GM19035 (cell line): ENCODE results near the gene RAB3C.

ENCODE experiments used
- ATAC-seq: cut with Tn5 transposase; IDR thresholded peaks from one replicate; pipeline ENCODE4 v1.9.1; 2021; ENCODE audit not compliant: unreplicated experiment

The RAB3C gene

DNA sequence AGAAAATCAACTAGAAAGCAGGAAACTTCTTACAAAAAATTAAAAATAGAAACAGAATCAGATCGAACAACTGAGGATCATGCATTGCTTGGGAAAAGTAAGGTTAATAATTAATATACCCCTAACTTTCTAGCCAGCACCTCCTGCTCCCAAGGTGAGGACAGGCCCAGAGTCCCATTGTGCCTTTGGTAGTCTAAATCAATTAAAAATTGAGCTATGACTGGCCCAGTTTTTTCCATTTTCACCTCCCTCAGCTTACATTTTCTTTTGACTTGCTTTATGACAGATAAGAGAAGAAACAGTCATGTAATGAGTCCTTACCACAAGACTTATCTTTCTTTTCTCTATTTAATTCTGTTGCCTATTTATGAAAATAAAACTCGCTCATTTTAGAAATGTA lies 182.2 kb downstream of the RAB3C start:
- no peak for ATAC-seq

- no peak for ATAC-seq
Observed at GRCh38 chr5:58767104-58767503, 184.2 kb downstream of the RAB3C start.

DNA sequence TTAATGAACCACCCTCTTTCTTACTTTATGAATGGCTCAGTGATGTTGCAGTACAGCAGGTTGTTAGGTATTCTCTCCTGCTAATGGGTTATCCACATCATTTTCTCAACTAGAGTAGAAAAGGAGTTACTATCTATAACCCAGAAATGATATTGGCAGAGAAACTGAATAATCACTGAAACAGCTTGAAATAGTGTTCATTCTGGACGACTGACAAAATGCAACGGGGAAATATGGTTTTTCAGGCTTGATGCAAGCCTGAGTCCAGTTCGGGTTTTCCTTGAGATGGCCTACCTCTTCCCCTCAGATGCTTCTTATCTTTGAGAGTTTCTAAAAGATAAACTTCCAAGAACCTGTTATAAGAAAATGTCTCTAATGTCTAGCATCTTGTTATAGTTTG lies 187.3 kb downstream of the RAB3C start:
- no peak for ATAC-seq

DNA sequence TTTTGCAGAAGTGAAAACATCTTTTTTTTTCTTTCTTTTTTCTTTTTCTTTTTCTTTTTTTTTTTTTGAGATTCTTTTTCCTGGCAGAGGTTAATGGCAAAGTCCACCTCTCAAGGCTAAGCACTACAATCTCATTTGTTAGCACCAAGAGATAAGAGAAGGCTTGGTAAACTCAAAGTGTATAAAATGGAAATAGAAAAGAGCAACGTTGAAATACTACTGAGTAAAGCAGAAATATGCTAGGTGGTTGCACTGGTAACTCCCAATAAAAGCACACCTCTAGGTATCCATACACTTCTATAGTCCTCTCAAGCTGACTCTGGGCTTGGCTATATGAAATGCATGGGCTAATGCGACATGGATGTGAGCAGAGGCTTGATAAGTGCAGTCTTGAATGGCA lies 188.9 kb downstream of the RAB3C start:
- no peak for ATAC-seq

- ATAC-seq, result no peak
Observed at GRCh38 chr5:58773744-58774441, 191.0 kb downstream of the RAB3C start.

GRCh38 chr5:58774937-58775336 lies 192.1 kb downstream of the RAB3C start:
- ATAC-seq, result no peak

- ATAC-seq, result peak; percentile 64
Observed at GRCh38 chr5:58775701-58776262, 192.9 kb downstream of the RAB3C start.

DNA sequence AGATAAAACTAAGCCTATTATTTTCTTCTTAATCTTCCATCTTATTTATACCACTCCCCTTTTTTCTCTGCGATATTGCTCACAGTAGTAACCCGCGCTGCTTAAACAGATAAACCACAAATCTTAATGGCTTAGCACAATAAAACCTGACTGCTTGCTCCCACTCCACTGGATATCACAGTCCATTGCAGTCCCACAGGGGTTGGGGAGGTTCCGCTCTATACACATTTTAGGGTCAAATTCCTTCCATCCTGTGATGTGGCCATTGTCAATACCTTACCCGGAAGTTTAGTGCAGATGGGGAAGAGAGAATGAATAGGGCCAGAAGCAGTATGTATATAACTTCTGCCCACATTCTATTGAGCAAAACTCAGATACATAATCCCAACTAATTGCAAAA lies 193.7 kb downstream of the RAB3C start:
- ATAC-seq, result no peak

- no peak for ATAC-seq
Observed at GRCh38 chr5:58778888-58779287, 196.0 kb downstream of the RAB3C start.

GRCh38 chr5:58786035-58786434 lies 203.2 kb downstream of the RAB3C start:
- no peak for ATAC-seq

GRCh38 chr5:58786711-58787303 lies 203.9 kb downstream of the RAB3C start:
- no peak for ATAC-seq

- no peak for ATAC-seq
Observed at GRCh38 chr5:58787987-58788386, 205.1 kb downstream of the RAB3C start.

DNA sequence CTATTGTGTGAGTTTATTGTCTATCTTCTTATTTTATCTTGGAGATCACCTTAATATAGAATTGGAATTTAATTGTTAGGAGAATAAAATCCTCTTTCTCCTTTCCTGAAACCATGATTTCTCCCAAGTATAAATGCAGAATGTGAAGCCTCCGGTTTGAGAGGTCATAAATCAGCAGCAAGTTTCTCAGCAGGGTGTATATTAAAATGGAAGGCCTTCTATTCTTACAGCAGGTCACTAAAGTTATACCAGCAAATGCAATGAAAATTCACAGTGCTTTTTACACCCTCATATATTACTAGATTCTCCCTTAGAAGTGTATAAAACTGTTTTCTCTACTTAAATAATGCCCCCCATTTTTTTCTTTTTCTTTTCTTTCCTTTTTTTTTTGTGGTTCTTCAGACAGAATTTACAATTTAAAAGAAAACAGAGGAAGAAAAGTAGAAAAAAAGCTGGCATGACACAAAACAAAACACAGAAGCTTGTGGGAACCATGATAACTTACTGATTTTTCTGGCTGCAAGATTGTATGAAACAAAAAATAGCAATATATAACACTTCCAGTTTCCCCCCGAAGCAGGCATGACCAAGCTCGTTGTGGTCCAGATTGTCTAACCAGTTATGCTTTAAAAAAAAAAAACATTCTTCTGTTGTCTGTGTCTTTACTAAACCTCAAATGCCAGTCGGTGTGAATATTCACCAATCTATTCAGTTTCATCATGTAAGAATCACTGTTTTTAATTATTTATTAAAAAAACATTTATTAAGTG lies 211.2 kb downstream of the RAB3C start:
- no peak for ATAC-seq

- ATAC-seq, result no peak
Observed at GRCh38 chr5:58794875-58795274, 212.0 kb downstream of the RAB3C start.

- no peak for ATAC-seq
Observed at GRCh38 chr5:58795327-58795726, 212.5 kb downstream of the RAB3C start.

DNA sequence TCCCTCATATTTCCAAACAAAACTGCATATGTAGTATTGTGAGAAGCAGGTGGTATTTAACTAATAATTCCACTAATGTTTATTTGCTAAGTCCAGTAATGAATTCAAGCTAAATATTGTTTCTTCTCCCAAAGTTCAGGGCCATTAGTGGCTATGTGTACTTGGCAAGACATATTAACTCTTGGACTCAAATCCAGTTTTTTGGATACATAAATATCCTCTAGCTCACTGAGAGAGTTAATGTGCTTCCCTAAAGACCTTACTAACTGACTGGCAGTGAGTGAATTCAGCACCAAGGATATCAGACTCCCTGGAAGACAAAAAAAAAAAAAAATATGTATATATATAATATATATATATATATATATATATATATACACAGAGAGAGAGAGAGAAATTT lies 214.1 kb downstream of the RAB3C start:
- ATAC-seq, result no peak

- no peak for ATAC-seq
Observed at GRCh38 chr5:58800356-58800755, 217.5 kb downstream of the RAB3C start.

DNA sequence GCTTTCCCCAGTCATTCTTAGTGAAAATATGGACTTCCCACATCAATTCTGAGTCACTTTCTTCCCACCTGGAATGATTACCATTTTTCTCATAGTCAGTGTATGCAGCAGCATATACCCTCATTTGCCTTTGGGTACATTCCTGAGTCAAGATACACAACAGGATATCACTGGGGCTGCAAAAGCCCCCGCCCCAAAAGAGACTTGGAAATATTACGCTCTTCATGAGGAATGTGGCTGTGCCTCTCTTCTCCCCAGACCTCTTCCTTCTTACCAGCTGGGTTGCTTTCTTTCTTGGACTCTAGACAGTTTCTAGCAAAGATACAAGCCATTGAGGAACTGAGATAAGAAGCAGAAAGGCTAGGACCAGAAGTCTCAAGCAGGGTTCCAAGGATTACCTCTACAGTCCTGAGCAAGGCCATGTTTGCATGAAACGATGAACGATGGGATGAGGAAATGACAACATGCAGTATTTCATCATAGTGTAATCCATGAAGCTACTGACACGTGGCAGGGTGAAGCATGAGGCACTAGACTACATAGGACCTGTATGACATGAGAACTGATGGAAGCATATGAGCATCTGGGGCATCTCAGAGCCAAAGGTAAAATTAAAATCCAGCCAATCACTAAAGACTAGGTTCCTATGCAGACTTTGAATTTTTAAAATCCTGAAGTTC lies 218.1 kb downstream of the RAB3C start:
- no peak for ATAC-seq

GRCh38 chr5:58803056-58803455 lies 220.2 kb downstream of the RAB3C start:
- ATAC-seq, result no peak

DNA sequence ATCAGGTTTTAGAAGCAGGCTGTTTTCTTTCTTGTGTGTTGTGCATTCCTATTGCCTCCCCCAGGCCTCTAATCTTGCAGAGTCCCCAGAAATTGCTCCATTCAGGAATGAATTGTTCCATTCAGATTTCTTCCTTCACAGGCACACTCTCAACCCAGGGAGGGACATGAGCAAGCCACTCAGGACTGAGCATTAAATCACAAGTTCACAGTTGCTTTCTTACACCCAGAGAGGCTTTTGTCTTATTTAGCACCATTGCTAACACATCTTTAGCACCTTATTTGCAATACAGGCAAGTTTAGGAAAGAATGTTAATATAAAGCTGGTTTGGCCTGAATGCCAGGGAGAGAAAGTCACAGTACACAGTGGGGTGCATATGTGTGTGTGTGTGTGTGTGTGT lies 221.4 kb downstream of the RAB3C start:
- ATAC-seq, result no peak

- ATAC-seq, result no peak
Observed at GRCh38 chr5:58810086-58810485, 227.2 kb downstream of the RAB3C start.
